ENCODE data around the gene MEOX2. TPM values are rescaled to one million over a fixed set of nuclear protein-coding genes. Genes with fewer than 3 reads are reported as not detected.

Gene MEOX2
- total and polyA plus RNA-seq, 2 experiments from 2014 or later, result not detected

- Histone ChIP-seq H3K4me2 (ENCODE audit: unreplicated experiment) (no peak overlapping the region), H3K9me3 (ENCODE audit: low read depth) (no peaks in the 10 kb centered on the region), H3K9ac (no peak overlapping the region), H4K20me1 (ENCODE audit: insufficient read depth) (no peaks in the 10 kb centered on the region), H3F3A (ENCODE audit: insufficient read depth) (no peaks in the 10 kb centered on the region), H3K27ac (no peak overlapping the region), H3K36me3 (ENCODE audit: low read depth) (no peaks in the 10 kb centered on the region), H3K4me3 (no peak overlapping the region), H3K9me2 (ENCODE audit: insufficient read depth) (no peaks in the 10 kb centered on the region), H3K79me2 (ENCODE audit: insufficient read depth) (no peaks in the 10 kb centered on the region), H3K4me1 (ENCODE audit: insufficient read depth) (no peaks in the 10 kb centered on the region), H3K27me3 (replicated peaks; ENCODE audit: insufficient read depth) (no peaks in the 10 kb centered on the region), H2AFZ (no peak overlapping the region)
- DNase-seq, result no peak
- WGBS, 2 experiments (ENCODE audit: low coverage in 1 of 2, low lambda C conversion rate in 2 of 2, missing lambda C conversion rate in 2 of 2), result 82 to 86% methylated on average over 8 of the region's 8 CpGs
- in situ Hi-C loops (cut with MboI), result no loop called here
- TF ChIP-seq EZH2phosphoT487 (IDR thresholded peaks at IDR 0.05; ENCODE audit: insufficient read depth, low read depth), result no peak
- TF ChIP-seq EZH2 (IDR thresholded peaks at IDR 0.05; ENCODE audit: insufficient read depth, poor library complexity, severe bottlenecking), result no peak
Observed at GRCh38 chr7:15612205-15612604, 74.3 kb downstream of the MEOX2 start.

DNA sequence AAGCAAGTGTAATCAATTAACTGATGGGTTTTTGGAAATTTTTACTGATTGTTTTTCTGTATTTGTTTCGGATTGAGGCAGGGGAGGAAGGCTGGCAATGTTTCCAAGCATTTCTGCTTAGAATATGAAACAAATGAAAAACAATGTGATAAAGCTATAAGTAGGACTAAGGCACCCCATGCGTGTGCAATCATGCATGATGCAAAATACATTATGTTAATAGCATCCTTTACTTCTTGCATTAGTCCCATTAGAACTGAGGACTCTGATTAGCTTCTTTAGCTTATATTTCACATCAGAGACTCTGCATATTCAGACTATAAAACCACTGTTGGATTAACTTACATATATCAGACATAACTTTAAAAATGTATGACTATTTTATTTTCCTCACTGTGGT, 76.0 kb downstream of the MEOX2 start:
- H3K9me3 ChIP-seq (ENCODE audit: low read depth), result no peaks in the 10 kb centered on the region
- in situ Hi-C loops (cut with MboI), result no loop called here
- H2AFZ ChIP-seq, result no peak overlapping the region
- no peaks in the 10 kb centered on the region for H3K4me1 ChIP-seq (ENCODE audit: insufficient read depth)
- 72 to 75% methylated on average over 2 of the region's 2 CpGs for WGBS, 2 experiments (ENCODE audit: low coverage in 1 of 2, low lambda C conversion rate in 2 of 2, missing lambda C conversion rate in 2 of 2)
- no peak overlapping the region for H3K9ac ChIP-seq
- H3K27ac ChIP-seq, result no peak overlapping the region
- H3K9me2 ChIP-seq (ENCODE audit: insufficient read depth), result no peaks in the 10 kb centered on the region
- H3K4me3 ChIP-seq, result no peak overlapping the region
- H3K36me3 ChIP-seq (ENCODE audit: low read depth), result no peaks in the 10 kb centered on the region
- no peak for DNase-seq
- H3K79me2 ChIP-seq (ENCODE audit: insufficient read depth), result no peaks in the 10 kb centered on the region
- no peak overlapping the region for H3K4me2 ChIP-seq (ENCODE audit: unreplicated experiment)
- no peaks in the 10 kb centered on the region for H4K20me1 ChIP-seq (ENCODE audit: insufficient read depth)
- no peak for TF ChIP-seq EZH2 (IDR thresholded peaks at IDR 0.05; ENCODE audit: insufficient read depth, poor library complexity, severe bottlenecking)
- no peak for TF ChIP-seq EZH2phosphoT487 (IDR thresholded peaks at IDR 0.05; ENCODE audit: insufficient read depth, low read depth)
- H3F3A ChIP-seq (ENCODE audit: insufficient read depth), result no peaks in the 10 kb centered on the region
- H3K27me3 ChIP-seq (replicated peaks; ENCODE audit: insufficient read depth), result no peaks in the 10 kb centered on the region

DNA sequence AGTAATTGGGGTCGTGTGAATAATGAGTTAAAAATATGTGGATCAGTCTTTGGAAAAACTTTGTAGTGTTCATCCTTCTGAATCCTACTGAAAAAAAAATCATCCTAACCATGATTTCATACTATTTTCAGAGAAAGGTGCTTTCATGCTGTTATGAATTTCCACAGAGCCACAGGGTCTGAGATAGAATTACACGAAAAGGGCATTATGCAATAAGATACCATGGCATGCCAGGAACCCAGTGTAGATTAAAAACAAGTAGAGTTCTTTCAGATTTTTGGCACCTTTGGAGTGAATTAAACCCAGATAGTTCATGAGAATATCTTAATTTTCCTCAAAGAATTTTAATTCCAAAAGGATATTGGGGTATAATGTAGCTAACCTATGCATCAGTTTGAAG, 77.2 kb downstream of the MEOX2 start:
- no peaks in the 10 kb centered on the region for H3K4me1 ChIP-seq (ENCODE audit: insufficient read depth)
- H3K9me2 ChIP-seq (ENCODE audit: insufficient read depth), result no peaks in the 10 kb centered on the region
- 54 to 60% methylated on average over 2 of the region's 2 CpGs for WGBS, 2 experiments (ENCODE audit: low coverage in 1 of 2, low lambda C conversion rate in 2 of 2, missing lambda C conversion rate in 2 of 2)
- H3K27ac ChIP-seq, result no peak overlapping the region
- H3K9me3 ChIP-seq (ENCODE audit: low read depth), result no peaks in the 10 kb centered on the region
- in situ Hi-C loops (cut with MboI), result no loop called here
- H3K4me3 ChIP-seq, result no peak overlapping the region
- H4K20me1 ChIP-seq (ENCODE audit: insufficient read depth), result no peaks in the 10 kb centered on the region
- H3F3A ChIP-seq (ENCODE audit: insufficient read depth), result no peaks in the 10 kb centered on the region
- no peak overlapping the region for H3K4me2 ChIP-seq (ENCODE audit: unreplicated experiment)
- H3K36me3 ChIP-seq (ENCODE audit: low read depth), result no peaks in the 10 kb centered on the region
- H3K27me3 ChIP-seq (replicated peaks; ENCODE audit: insufficient read depth), result no peaks in the 10 kb centered on the region
- H3K79me2 ChIP-seq (ENCODE audit: insufficient read depth), result no peaks in the 10 kb centered on the region
- no peak overlapping the region for H3K9ac ChIP-seq
- no peak for DNase-seq
- TF ChIP-seq EZH2 (IDR thresholded peaks at IDR 0.05; ENCODE audit: insufficient read depth, poor library complexity, severe bottlenecking) (no peak), EZH2phosphoT487 (IDR thresholded peaks at IDR 0.05; ENCODE audit: insufficient read depth, low read depth) (no peak)
- no peak overlapping the region for H2AFZ ChIP-seq

GRCh38 chr7:15607529-15608210, 78.8 kb downstream of the MEOX2 start:
- TF ChIP-seq EZH2phosphoT487 (IDR thresholded peaks at IDR 0.05; ENCODE audit: insufficient read depth, low read depth), result no peak
- TF ChIP-seq EZH2 (IDR thresholded peaks at IDR 0.05; ENCODE audit: insufficient read depth, poor library complexity, severe bottlenecking), result no peak
- Histone ChIP-seq H3K9me2 (ENCODE audit: insufficient read depth) (no peaks in the 10 kb centered on the region), H3K27me3 (replicated peaks; ENCODE audit: insufficient read depth) (no peaks in the 10 kb centered on the region), H3K9ac (no peak overlapping the region), H3K27ac (no peak overlapping the region), H4K20me1 (ENCODE audit: insufficient read depth) (no peaks in the 10 kb centered on the region), H3K4me3 (no peak overlapping the region), H3K9me3 (ENCODE audit: low read depth) (no peaks in the 10 kb centered on the region), H2AFZ (peak overlapping the region; percentile 12; the same call in 1 of the 2 replicates), H3K4me1 (ENCODE audit: insufficient read depth) (no peaks in the 10 kb centered on the region), H3K36me3 (ENCODE audit: low read depth) (no peaks in the 10 kb centered on the region), H3K79me2 (ENCODE audit: insufficient read depth) (no peaks in the 10 kb centered on the region), H3K4me2 (ENCODE audit: unreplicated experiment) (no peak overlapping the region), H3F3A (ENCODE audit: insufficient read depth) (no peaks in the 10 kb centered on the region)
- WGBS, 2 experiments (ENCODE audit: low coverage in 1 of 2, low lambda C conversion rate in 2 of 2, missing lambda C conversion rate in 2 of 2), result 51 to 52% methylated on average over 5 of the region's 5 CpGs
- no peak for DNase-seq
- in situ Hi-C loops (cut with MboI), result no loop called here
